Stimulated activated CD8-positive, alpha-beta memory T cell treated with anti-CD3 and anti-CD28 coated beads, Interleukin-12 subunit alpha, Interleukin-12 subunit beta, amount 100 ng/mL, for 1 hour (primary cell): ENCODE results near the gene CCR9.
"Not testable (repeated sequence)": the region's sequence is repeated elsewhere in the genome, so short reads cannot be mapped to it uniquely, and the experiment has no call there.

Experiments used
- DNase-seq: peaks from one replicate; pipeline ENCODE4 v3.0.0-alpha.2; 2020; ENCODE audit warnings: low read depth

Gene CCR9

DNA sequence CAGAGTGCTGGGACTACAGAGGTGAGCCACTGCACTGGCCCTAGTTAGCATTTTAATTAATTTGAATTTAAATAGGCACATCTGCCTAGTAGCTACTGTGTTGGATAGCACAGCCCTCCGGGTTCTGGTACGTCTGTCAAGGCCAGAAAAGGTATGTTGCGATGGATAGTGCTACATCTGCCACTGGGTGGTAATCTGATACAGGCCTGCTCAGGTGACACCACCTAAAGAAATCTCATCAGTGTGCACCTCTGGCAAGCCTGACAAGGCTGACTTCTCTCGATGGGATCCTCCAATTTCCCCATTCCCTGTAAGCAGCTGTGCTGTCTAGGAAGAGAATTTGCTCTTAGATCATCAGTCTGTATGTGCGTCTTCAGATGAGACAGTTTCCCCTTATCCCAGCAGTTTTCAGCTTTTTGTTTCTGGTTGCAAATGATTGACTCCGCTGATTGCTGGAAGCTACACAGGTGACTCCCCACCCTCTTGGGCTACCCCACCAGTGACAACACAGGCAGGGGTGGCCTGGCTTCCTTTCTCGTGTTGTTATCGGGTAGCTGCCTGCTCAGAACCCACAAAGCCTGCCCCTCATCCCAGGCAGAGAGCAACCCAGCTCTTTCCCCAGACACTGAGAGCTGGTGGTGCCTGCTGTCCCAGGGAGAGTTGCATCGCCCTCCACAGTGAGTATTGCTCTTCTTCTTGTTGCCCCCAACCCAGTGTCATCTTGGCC is at the start of gene CCR9:
CCR9 (plus strand) TSS at position 565 of the 727 bp plus-strand sequence. CDS start 8,391 bp downstream, outside the sequence.
- DNase-seq = no peak

GRCh38 chr3:45838466-45838865 is 47.9 kb upstream of the CCR9 start:
- no peak for DNase-seq

DNA sequence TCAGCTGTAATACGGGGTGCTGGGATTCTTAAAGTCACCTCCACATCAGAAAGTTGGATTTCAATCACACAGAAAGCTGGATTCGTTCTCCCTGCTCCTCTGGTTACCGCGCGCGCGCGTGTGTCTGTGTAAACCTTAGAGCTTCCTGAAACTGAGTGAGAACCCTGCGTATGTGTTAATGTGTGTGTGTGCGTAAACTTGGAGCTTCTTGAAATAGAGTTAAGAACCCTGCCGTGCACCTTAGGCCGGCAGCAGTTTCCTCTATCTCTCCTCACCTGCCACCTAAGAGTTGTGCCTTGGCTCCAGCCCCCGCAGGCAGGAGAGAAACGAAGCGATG is 45.0 kb upstream of the CCR9 start:
- DNase-seq = peak; percentile 6

GRCh38 chr3:45841757-45842491 is 44.4 kb upstream of the CCR9 start, which contains the start of gene LZTFL1:
Gene LZTFL1, minus strand, starts transcription at chr3:45842119. Its CDS starts 128 bp downstream, at chr3:45841991.
- peak; percentile 77 for DNase-seq

GRCh38 chr3:45842851-45843625 is 43.3 kb upstream of the CCR9 start:
- DNase-seq = no peak

- DNase-seq = no peak
Observed at GRCh38 chr3:45844616-45845015, 41.7 kb upstream of the CCR9 start.

GRCh38 chr3:45848392-45848791 is 38.0 kb upstream of the CCR9 start:
- no peak for DNase-seq

DNA sequence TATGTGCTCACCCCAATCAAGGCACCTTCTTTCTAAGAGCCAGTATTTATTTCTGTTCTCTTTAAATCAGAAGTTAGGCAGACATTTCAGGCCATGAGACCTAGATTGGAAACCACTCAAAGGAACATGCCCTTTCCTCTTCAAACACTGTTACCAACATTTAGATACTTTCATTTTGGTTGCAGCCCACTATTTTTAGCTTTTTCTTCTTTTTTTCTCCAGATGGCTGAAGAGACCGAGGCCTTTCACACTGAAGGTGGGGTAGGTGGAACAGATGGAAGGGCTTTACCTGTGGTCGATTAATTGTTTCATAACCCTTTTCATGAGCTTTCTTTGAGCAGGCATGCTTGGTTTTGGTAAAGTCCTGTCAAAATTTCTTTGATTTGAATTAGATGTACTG is 33.5 kb upstream of the CCR9 start:
- DNase-seq = no peak

DNA sequence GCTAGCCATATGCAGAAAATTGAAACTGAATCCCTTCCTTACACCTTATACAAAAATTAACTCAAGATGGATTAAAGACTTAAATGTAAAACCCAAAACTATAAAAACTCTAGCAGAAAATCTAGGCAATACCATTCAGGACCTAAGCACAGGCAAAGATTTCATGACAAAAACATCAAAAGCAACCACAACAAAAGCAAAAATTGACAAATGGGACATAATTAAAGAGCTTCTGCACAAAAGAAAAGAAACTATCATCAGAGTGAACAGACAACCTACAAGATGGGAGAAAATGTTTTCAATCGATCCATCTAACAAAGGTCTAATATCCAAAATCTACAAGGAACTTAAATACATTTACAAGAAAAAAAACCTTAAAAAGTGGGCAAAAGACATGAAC is 30.0 kb upstream of the CCR9 start:
- DNase-seq = not testable (repeated sequence)

DNA sequence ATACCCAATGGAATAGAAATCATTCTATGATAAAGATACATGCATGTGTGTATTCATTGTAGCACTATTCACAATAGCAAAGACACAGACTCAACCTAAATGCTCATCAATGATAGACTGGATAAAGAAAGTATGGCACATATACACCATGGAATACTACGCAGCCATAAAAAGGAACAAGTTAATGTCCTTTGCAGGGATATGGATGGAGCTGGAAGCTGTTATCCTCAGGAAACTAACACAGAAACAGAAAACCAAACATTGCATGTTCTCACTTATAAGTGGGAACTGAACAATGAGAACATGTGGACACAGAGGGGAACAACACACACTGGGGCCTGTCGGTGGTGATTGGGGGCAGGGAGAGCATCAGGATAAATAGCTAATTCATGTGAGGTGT is 29.3 kb upstream of the CCR9 start:
- not testable (repeated sequence) for DNase-seq

DNA sequence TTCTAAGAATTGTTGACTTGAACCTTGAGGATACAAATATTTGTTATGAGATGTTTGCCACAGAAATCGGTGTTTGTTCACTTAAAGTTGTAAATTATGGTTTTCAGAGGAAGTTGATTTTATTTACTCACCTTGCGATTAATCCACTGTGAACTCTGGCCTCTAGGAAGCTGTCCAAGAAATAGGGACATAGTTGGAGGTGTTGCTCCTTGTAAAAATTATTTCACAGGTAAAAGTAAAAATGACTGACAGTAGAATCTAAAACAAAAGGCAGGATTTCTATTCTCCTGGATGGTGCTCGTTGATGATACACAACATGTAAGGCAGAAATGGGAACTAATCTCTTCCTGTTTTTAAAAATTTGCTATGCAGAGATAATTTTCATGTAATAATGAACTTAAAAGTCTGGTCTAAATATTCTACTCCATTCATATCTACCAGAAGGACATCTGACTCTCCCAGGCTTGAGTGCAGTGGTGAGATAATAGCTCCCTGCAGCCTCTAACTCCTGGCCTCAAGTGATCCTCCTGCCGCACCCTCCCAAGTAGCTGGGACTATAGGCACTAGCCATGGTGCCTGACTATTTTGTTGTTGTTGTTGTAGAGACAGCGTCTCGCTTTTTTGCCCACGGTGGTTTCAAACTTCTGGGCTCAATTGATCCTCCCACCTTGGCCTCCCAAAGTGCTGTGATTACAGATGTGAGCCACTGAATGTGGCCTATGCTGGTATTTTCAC is 27.4 kb upstream of the CCR9 start:
- DNase-seq = no peak

GRCh38 chr3:45860481-45860880 is 25.9 kb upstream of the CCR9 start:
- DNase-seq = no peak

DNA sequence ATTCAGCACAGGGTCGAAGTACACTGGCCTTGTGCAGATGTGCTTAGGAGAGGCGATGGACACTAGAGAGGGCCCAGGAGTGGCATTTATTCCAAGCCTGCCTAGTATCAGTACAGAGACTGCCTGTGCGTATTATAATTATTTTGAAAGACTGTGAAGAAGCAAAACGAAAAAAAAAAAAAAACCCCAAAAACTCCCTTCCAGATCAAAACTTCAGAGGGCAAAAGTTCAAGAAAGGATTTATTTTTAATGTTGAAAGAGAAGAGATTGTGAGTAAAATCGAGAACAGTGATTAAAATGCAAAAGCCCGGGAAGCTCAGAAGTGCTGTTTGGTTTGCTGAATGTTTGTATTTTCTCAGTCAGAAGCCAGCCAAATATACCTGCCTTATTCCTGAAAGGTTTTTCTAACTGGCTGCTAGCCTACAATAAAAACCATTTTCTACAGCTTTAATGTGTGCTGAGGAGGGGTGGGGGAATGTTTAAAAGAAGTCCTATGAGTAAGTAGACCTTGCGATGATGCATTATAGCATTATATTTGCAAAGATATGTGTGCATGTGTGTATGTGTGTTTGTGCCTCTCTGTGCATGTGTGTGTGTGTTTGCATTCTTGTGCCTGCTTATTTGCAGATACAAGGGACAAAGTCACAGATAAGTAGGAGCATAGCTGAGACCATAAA is 25.2 kb upstream of the CCR9 start:
- no peak for DNase-seq

DNA sequence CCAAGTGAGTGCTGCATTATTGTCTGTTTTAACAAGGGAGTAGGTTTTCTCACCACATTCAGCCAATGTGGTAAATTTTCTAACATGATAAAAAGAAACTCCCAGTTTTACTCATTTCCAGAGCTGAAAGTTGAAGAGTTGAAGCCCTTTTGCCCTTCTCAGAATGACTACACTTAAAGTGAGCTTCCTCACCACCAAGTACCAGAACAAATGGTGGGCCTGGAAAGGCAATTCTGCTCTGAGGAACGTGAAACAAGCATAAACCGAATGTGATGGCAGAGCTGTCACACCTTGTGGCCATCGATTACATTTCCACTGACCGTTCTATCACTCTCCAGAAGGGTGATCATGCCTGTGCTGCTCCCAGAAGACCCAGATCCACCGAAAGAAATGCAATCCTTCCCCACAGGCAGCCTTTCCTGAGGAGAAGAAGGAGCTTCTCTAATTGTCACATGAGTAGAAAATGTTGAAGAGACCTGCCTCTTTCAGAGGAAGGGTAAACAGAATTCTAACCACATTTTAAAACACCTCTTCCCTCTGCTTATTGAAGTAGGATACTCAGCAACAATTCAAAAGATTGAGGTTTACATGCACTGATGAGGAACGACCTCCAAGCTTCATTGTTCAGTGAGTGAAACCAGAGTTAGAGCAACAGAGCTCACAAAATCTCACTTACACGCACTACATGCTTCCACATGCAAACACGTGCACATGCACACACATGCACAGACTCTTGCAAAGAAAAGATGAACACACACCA is 21.4 kb upstream of the CCR9 start:
- DNase-seq = no peak

- no peak for DNase-seq
Observed at GRCh38 chr3:45865563-45865962, 20.8 kb upstream of the CCR9 start.

GRCh38 chr3:45868213-45868612 is 18.1 kb upstream of the CCR9 start:
- DNase-seq = no peak

GRCh38 chr3:45868650-45869049 is 17.7 kb upstream of the CCR9 start:
- DNase-seq = no peak

GRCh38 chr3:45869638-45870037 is 16.7 kb upstream of the CCR9 start:
- DNase-seq = no peak

GRCh38 chr3:45870099-45870498 is 16.2 kb upstream of the CCR9 start:
- peak; percentile 44 for DNase-seq

GRCh38 chr3:45871780-45872179 is 14.6 kb upstream of the CCR9 start:
- DNase-seq = no peak

- DNase-seq = no peak
Observed at GRCh38 chr3:45872569-45872968, 13.8 kb upstream of the CCR9 start.
